NCI-H2196 (cell line): ENCODE results near the gene FBXO17.
"Not testable (repeated sequence)": the region's sequence is repeated elsewhere in the genome, so short reads cannot be mapped to it uniquely, and the experiment has no call there.

Experiments
- DNase-seq: peaks from one replicate; lab custom pipeline; 2025; ENCODE audit not compliant: unreplicated experiment; lab: John Stamatoyannopoulos, UW

The FBXO17 gene, protein sequence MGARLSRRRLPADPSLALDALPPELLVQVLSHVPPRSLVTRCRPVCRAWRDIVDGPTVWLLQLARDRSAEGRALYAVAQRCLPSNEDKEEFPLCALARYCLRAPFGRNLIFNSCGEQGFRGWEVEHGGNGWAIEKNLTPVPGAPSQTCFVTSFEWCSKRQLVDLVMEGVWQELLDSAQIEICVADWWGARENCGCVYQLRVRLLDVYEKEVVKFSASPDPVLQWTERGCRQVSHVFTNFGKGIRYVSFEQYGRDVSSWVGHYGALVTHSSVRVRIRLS

DNA sequence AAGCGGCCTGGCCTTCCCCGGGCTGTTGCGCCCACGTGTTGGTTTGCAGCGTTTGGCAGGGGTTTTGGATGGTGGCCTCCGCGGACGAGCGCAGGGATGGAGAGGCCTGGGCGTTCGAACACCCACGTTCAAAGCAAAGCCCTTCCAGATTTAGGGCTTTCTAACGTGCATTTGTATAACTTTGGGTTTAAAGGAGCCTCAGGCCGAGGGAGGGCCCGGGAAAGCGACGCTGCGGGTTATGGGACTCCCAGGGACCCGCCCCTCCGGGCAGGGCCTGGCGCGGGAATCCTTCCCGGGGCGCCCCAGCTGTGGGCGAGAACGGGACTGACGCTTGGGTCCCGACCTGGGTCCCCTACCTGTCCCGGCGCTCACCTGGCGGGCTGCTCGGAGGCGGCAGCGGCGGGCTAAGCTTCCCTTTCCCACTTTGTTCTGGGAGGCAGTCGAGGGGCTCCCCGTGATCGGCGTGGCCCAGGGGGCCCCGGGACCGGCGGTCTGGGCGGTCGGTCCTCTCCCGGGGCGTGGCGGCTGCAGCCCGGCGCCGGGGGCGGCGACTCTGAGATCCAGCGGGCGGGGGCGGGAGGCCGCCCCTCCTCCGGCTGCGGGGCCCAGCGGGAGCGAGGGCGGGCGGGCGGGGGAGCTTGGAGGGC, at the start of gene FBXO17:
FBXO17 (minus strand) TSS at position 529 of the 647 bp plus-strand sequence. CDS start 25,423 bp downstream, outside the sequence.
- no peak for DNase-seq

DNA sequence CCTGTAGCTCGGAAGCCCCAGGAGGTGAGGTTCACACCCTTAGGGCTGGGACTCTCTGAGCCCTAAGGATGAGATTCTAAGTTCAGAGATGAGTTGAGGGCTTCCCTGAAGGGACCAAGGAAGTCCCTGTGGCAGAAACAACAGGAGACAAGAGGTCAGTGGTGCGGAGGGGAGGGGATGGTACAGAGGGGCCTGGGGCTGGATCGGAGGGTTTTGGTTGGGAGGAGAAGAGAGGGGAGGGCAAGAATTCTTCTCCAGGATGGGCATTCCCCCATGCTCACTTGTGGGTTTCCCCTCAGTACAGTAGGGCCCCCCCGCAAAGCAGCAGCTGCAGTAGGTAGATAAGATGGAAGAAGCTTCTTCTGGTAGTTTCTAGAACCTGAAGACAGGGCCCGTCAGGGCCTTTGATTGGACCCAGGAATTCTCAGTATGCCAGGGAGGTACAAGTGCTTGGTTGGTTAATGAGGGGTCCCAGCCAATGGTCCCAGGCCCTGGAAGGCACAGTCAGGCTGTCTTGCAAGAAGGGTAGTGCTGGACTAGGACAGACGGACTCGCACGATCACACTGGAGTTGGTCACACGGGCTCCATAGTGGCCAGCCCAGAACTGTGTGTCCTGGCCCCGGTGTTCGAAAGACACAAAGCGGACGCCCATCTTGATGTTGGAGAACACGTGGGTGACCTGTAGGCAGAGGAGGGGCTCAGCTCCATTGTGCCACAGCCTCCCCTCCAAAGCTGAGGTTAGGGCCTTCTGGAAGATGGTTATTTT, 49.5 kb upstream of the FBXO17 start:
- no peak for DNase-seq

DNA sequence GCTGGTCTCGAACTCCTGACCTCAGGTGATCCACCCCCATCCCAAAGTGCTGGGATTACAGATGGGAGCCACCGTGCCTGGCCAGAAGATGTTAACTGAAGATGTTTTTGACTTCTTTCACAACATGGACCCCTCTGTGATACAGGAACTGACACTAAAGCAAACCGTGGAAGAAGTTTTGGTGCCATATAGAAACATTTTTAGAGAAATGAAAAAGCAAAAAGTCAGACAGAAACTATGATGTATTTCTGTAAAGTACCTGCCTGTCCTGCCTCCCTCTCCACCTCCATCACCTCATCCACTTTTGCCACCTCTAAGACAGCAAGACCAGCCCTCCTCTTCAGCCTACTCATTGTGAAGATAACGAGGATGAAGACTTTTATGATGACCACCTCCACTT, 45.5 kb upstream of the FBXO17 start:
- DNase-seq, result no peak

DNA sequence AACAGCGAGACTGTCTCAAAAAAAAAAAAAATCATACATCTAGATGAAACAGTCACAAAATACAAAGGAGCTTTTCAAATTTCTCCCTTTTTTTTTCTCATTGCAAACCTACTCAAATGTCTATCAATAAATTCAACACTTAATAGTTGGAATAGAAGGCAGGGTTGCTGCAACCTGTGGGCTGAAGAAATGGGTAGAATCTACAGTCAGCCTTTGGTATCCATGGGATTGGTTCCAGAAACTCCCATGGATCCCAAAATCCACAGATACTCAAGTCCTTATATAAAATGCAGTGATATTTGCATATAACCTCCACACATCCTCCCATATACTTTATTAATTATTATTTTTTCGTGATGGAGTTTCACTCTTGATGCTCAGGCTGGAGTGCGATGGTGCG, 42.1 kb upstream of the FBXO17 start:
- no peak for DNase-seq

DNA sequence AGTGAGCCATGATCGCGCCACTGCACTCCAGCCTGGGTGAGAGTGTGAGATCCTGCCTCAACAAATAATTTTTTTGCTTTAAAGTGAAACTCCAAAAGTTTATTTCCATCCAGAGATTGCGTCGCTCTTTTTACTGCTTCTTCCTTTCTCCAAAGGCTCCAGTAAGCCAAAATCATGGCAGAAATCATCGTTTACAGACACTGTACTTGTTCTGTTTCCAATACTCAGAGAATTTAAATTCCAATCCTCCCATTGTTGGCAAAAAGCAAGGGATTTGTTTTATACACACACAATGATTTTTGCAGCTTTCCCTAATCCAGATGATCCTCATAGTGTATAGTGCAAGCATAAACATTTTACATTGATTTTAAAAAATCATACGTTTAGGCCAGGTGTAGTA, 41.5 kb upstream of the FBXO17 start:
- no peak for DNase-seq

DNA sequence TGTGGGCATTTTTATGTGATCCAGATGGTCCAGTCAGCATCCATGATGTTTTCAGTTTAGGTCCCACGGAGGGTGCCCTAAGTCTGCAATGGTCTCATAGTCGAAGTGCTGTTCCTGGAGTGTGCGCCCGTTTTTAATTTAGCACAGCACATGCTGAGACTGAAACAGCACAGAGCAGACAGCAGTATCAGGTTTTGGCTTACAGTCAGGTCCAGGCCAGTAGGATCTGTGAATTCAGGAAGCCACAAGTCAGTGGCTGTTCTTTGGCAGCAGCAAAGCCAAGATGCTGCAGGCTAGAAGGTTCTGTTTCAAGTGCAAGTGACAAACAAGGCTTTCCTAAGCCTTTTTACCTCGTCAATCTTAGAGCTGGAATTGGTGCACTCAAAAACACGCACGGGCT, 38.5 kb upstream of the FBXO17 start:
- DNase-seq, result no peak

DNA sequence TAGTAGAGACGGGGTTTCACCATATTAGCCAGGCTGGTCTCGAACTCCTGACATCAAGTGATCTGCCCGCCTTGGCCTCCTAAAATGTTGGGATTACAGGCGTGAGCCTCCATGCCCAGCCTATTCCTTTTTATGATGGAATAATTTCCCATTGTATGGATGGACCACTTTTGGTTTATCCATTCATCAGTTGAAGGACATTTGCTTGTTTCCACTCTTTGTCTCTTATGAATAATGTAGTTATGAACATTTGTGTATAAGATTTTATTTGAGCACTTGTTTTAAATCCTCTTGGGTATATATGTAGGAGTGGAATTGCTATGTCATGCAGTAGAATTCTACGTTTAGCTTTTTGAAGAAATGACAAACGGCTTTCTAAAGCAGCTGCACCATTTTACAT, 33.5 kb upstream of the FBXO17 start:
- DNase-seq, result no peak

DNA sequence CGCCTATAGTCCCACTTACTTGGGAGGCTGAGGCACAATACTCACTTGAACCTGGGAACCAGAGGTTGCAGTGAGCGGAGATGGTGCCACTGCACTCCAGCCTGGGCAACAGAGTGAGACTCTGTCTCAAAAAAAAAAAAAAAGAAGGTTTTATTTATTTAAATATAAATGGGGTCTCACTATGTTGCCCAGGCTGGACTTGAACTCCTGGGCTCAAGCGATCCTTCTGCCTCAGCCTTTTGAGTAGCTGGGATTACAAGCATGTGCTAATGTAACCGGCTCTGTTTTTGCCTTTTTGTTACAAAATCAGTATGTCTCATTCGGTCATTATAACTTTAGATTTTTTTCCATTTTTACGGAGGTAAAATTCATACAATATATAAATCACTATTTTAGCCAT, 32.6 kb upstream of the FBXO17 start:
- no peak for DNase-seq

DNA sequence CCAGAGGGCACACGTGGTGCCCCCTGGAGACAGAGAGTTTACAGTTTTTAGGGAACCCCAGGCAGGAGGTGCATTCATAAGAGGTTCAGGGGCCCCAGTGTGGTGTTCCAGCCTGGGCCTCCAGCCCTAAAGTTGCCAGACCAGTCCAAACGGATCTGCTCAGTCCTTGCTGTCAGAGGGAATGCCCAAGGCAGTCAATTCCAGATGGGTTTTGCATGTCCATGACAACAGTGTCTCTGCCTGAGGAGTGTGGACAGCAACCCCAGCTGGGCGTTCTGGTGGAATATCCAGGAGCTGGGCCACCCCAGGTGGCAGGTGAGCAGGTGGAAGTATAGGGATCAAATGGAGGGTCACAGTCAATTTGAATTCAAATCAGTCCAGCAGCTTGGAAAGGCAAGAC, 31.6 kb upstream of the FBXO17 start:
- DNase-seq, result no peak

DNA sequence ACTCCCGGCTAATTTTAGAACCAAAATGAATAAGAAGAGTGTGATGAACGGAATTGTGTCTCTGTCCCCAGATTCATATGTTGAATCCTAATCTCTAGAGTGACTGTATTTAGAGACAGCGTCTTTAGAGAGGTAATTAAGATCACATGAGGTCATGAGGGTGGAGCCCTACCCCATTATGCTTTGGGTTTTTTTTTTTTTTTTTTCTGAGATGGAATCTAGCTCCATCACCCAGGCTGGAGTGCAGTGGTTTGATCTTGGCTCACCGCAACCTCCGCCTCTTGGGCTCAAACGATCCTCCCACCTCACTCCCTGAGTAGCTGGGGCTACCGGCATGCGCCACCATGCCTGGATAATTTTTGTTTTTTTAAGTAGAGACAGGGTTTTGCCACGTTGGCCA, 28.9 kb upstream of the FBXO17 start:
- no peak for DNase-seq

DNA sequence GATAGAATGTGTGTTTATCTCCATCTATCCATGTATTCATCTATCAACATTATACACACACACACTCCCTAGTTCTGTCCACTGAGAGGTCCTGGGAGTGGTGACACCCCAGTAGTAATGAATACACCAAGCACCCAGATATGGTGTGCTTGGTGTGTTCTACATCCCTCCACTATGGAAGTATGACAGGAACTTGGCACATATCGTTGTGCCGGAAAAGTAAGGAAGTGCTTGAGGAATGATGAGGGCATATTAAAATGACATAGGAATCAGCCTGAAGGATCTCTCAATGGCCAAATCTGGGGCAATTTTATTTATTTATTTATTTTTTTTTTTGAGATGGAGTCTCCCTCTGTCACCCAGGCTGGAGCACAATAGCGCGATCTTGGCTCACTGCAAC, 28.3 kb upstream of the FBXO17 start:
- no peak for DNase-seq

DNA sequence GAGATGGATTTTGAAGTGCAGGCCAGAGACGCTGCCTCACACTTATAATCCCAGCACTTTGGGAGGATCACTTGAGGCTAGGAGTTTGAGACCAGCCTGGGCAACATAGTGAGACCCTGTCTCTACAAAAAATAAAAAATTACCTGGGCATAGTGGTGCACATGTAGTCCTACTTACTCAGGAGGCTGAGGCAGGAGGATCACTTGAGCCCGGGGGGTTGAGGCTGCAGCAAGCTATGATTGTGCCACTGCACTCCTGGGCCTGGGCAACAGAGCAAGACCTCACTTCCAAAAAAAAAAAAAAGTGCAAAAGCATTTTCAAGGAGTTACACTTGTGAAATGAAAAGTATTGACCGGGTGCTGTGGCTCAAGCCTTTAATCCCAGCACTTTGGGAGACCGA, 27.6 kb upstream of the FBXO17 start:
- no peak for DNase-seq

DNA sequence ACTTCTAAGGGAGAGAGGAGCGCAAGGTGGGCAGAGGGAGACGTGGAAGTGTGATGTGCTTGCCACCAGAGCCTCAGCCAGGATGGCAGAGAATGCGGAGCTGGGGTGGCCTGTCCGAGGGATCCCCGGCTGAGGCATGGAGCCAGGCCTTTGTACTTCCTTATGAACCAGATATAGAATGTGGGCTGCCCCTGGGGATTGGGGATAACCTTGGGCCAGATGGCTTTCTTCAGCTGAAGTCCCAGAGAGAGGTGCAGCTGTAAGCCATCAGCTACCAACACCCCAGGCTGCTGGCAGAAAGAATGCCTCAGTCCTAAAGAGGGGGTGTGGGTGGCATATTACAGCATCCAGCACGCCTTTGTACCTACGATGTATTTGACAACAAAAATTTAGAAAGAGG, 25.5 kb upstream of the FBXO17 start:
- no peak for DNase-seq

DNA sequence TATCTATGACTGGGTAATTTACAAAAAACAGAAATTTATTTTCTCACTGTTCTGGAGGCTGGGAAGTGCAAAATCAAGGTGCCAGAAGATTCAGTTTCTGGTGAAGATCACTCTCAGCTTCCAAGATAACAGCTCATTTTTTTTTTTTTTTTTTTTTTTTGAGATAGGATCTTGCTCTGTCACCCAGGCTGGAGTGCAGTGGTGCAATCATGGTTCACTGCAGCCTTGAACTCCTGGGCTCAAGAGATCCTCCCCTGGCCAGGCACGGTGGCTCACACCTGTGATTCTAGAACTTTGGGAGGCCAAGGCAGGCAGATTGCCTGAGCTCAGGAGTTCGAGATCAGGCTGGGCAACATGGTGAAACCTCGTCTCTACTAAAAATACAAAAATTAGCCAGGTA, 22.0 kb upstream of the FBXO17 start:
- DNase-seq, result not testable (repeated sequence)

DNA sequence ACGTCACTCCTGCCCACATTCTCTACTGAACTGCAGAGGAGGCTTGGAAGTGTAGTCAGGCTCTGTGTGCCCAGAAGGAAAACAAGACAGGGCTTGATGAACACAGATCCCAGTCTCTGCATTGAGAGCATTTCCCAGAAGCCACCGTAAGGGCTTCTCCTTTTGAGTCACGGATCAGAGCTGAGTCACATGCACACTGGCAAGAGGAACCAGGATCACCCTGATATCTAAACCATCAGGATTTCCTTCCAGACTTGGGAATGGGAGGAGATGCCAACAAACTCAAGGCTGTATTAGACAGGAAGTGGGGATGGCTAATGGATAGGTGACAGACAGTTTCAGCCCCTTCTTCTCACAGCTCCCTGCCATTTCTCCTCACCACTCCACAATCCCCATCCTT, 17.7 kb upstream of the FBXO17 start:
- DNase-seq, result no peak

DNA sequence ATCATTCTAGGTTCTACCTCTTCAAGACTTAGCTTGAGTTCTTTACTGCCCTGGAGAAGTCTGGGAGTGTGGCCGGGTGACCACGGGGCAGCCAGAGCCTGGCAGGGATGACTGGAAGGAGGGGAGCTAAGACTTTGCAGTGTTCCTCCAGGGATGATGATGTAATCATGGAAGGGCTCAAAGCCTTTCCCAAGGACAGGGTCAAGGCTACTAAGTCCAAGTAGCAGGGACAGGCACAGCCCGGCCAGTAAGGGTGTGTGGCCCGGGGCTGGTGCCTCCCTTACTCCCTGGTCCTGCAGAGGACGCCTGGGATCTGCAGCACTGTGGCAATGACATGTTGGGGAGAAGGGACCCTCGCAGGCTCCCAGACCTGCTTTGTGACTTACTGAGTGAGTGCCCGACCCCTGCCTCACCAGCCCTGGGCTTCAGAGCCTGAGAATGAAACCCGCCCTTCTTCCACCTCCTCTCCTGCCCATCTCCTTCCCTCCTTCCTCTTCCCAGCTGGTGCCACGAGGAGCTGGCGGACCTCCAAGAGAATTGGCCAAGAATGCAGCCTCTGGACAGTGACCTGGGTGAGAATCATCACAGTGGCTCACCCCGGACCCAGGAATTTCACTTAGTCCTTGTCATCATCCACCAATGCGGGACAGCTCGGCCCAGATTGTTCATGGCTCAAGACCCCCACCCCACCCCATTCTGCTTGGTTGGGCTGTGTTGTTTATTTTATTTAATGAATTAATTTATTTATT, 15.6 kb upstream of the FBXO17 start:
- DNase-seq, result no peak

DNA sequence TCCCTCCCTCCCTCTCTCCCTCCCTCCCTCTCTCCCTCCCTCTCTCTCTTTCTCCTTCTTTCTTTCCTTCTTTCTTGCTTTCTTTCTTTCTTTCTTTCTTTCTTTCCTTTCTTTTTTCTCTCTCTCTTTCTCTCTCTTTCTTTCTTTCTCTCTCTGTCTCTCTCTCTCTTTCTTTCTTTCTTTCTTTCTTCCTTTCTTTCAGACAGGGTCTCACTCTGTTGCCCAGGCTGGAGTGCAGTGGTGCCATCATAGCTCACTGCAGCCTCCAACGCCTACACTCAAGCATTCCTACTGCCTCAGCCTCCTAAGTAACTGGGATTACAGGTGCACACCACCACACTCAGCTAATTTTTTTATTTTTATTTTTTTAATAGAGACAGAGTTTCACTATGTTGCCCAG, 14.1 kb upstream of the FBXO17 start:
- not testable (repeated sequence) for DNase-seq

DNA sequence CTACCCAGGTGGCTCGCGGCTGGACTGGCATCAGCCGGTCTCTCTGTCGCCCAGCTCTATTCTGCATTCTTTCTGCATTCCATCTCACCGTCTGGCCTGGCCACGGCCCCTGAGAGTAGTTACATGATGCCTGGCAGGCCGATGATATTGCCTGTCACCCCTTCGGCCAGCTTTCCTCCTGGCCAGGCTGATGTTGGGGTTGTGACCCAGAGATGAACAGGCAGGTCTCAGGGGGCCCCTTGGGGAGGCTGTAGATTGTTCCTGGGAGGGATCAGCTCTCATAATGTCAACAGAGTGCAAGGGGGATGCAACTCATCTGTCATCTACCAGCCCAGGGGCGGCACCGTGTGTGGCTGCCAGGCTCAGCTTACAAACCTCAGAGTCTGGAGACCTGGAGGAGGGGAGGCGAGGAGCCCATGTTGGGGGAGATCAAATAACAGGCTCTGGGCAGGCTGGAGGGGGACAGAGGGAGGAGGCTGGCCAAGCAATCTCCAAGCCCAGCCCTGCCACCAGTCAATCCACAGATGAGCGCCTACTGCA, 13.6 kb upstream of the FBXO17 start:
- DNase-seq, result peak; percentile 11

DNA sequence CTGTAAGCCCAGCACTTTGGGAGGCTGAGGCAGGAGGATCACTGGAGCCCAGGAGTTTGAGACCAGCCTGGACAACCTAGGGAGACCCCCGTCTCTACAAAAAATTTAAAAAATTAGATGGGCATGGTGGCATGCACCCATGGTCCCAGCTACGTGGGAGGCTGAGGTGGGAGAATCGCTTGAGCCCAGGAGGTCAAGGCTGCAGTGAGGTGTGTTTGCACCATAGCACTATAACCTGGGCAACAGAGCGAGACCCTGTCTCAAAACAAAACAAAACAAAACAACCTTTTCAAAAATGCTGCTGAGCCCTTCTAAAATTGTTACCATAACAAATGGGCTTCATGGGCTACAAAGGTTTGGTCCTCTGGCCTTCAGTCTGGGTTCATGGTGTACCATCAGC, 13.1 kb upstream of the FBXO17 start:
- not testable (repeated sequence) for DNase-seq

DNA sequence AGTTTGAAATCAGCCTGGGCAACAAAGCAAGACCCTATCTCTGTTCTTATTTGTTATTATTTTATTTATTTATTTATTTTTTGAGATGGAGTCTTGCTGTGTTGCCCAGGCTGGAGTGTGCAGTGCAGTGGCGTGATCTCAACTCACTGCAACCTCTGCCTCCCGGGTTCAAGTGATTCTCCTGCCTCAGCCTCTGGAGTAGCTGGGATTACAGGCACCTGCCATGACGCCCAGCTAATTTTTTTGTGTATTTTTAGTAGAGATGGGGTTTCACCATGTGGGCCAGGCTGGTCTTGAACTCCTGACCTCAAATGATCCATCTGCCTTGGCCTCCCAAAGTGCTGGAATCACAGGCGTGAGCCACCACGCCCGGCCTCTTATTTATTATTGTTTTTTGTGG, 12.2 kb upstream of the FBXO17 start:
- DNase-seq, result not testable (repeated sequence)

DNA sequence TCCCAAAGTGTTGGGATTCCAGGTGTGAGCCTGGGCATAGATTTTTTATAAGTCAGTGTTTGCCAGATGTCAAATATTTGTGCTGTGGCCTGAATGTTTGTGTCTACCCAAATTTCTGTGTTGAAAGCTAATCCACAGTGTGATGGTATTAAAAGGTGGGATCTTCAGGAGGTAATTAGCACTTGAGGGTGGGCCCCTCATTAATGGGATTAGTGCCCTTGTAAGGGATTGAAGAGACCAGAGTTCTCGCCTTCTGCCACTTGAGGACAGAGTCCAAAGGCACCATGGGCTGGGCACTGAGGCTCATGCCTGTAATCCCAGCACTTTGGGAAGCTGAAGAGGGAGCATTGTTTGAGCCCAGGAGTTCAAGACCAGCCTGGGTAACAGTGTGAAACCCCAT, 9.7 kb upstream of the FBXO17 start:
- no peak for DNase-seq
